Trophoblast cell (in vitro differentiated cells and primary cell): ENCODE results near the gene PKNOX1.
"Not testable (repeated sequence)": the region's sequence is repeated elsewhere in the genome, so short reads cannot be mapped to it uniquely, and the experiment has no call there.

Experiments used
- DNase-seq, 2 donors: peaks; one replicate each; pipeline ENCODE4 v3.0.0-alpha.2; 2016
- H2AFZ ChIP-seq: 2 replicates; pipeline ENCODE4 v1.6.1; 2013; ENCODE audit warnings: low read length, moderate library complexity, mild to moderate bottlenecking; ENCODE audit not compliant: insufficient read depth, poor library complexity
- H2AK5ac ChIP-seq: 2 replicates; pipeline ENCODE4 v1.6.1; 2013; ENCODE audit warnings: mild to moderate bottlenecking, low read length
- H2BK120ac ChIP-seq: 2 replicates; pipeline ENCODE4 v1.6.1; 2013; ENCODE audit warnings: low read length, mild to moderate bottlenecking, moderate library complexity; ENCODE audit not compliant: insufficient read depth, poor library complexity
- H2BK12ac ChIP-seq: 2 replicates; pipeline ENCODE4 v1.6.1; 2013; ENCODE audit warnings: mild to moderate bottlenecking, low read length, moderate library complexity
- H2BK5ac ChIP-seq: 2 replicates; pipeline ENCODE4 v1.6.1; 2013; ENCODE audit warnings: low read length, low read depth, moderate library complexity, mild to moderate bottlenecking; ENCODE audit not compliant: poor library complexity
- H3K14ac ChIP-seq: 2 replicates; pipeline ENCODE4 v1.6.1; 2013; ENCODE audit warnings: mild to moderate bottlenecking, low read length
- H3K18ac ChIP-seq: 2 replicates; pipeline ENCODE4 v1.6.1; 2013; ENCODE audit warnings: mild to moderate bottlenecking, low read length
- H3K23ac ChIP-seq: 2 replicates; pipeline ENCODE4 v1.6.1; 2013; ENCODE audit warnings: low read length
- H3K27ac ChIP-seq: 2 replicates; pipeline ENCODE4 v1.5.1; 2013; ENCODE audit warnings: low read depth, mild to moderate bottlenecking, inconsistent platforms, low read length, moderate library complexity
- H3K27me3 ChIP-seq: 2 replicates; pipeline ENCODE4 v1.6.1; 2013; ENCODE audit warnings: inconsistent platforms, mild to moderate bottlenecking, low read length, moderate library complexity; ENCODE audit not compliant: insufficient read depth
- H3K36me3 ChIP-seq, 2 experiments: 1 replicate in 1 of 2; 2 replicates in 1 of 2; pipeline ENCODE4 v1.6.1; 2013; ENCODE audit warnings: low read length in 2 of 2, mild to moderate bottlenecking in 2 of 2, moderate library complexity in 1 of 2; ENCODE audit not compliant: insufficient read depth in 2 of 2, control insufficient read depth in 1 of 2
- H3K4ac ChIP-seq: 2 replicates; pipeline ENCODE4 v1.6.1; 2013; ENCODE audit warnings: low read depth, mild to moderate bottlenecking, low read length, moderate library complexity
- H3K4me1 ChIP-seq, 2 experiments: 1 replicate in 1 of 2; 2 replicates in 1 of 2; pipeline ENCODE4 v1.6.1; 2013; ENCODE audit warnings: low read length in 2 of 2, mild to moderate bottlenecking in 2 of 2, moderate library complexity in 1 of 2; ENCODE audit not compliant: insufficient read depth in 2 of 2, control insufficient read depth in 1 of 2
- H3K4me2 ChIP-seq: 2 replicates; pipeline ENCODE4 v1.6.1; 2013; ENCODE audit warnings: inconsistent platforms, mild to moderate bottlenecking, low read length, moderate library complexity
- H3K4me3 ChIP-seq: 2 replicates; pipeline ENCODE4 v1.5.1; 2013; ENCODE audit warnings: mild to moderate bottlenecking, low read depth, low read length, inconsistent platforms
- H3K79me1 ChIP-seq: one replicate; pipeline ENCODE4 v1.6.1; 2013; ENCODE audit warnings: low read length
- H3K79me2 ChIP-seq: 2 replicates; pipeline ENCODE4 v1.6.1; 2013; ENCODE audit warnings: low read length, mild to moderate bottlenecking; ENCODE audit not compliant: control insufficient read depth, insufficient read depth, poor library complexity
- H3K9ac ChIP-seq: 2 replicates; pipeline ENCODE4 v1.6.1; 2013; ENCODE audit warnings: mild to moderate bottlenecking, low read length
- H3K9me3 ChIP-seq: 2 replicates; pipeline ENCODE4 v1.6.1; 2013; ENCODE audit warnings: low read depth, mild to moderate bottlenecking, control low read depth, inconsistent platforms, low read length; ENCODE audit not compliant: insufficient read depth
- H4K12ac ChIP-seq: 2 replicates; pipeline ENCODE4 v1.6.1; 2013; ENCODE audit warnings: low read depth, mild to moderate bottlenecking, low read length, moderate library complexity
- H4K8ac ChIP-seq: 2 replicates; pipeline ENCODE4 v1.6.1; 2013; ENCODE audit warnings: low read depth, mild to moderate bottlenecking, low read length, moderate library complexity
- H4K91ac ChIP-seq: one replicate; pipeline ENCODE4 v1.6.1; 2013; ENCODE audit warnings: low read depth, mild to moderate bottlenecking, low read length, moderate library complexity
- WGBS: extraction: QIAGEN DNeasy Blood & Tissue Kit; methylation state at CpG from one replicate; pipeline ENCODE4 v1.1.7; 2013; ENCODE audit warnings: missing lambda C conversion rate; ENCODE audit not compliant: insufficient read length, insufficient coverage; ENCODE audit errors: extremely low coverage; 5-methylcytosine and 5-hydroxymethylcytosine counted together

PKNOX1 gene

GRCh38 chr21:42938606-42938995 is 35.8 kb upstream of the PKNOX1 start:
- not testable (repeated sequence) for H3K4me3 ChIP-seq, H3K23ac ChIP-seq, H3K9ac ChIP-seq, H3K4me2 ChIP-seq, H4K12ac ChIP-seq, H2AFZ ChIP-seq, H3K9me3 ChIP-seq, DNase-seq, H3K27me3 ChIP-seq
- Histone ChIP-seq H3K4ac (peak overlapping the region; percentile 77), H3K18ac (peak overlapping the region; percentile 90), H4K91ac (peak overlapping the region; percentile 15), H3K79me1 (peaks cover 44% of the 10 kb centered on the region), H4K8ac (peak overlapping the region; percentile 37), H2BK120ac (peak overlapping the region; percentile 35), H3K36me3 (peaks cover 41 to 53% of the 10 kb centered on the region in 2 experiments), H2AK5ac (peak overlapping the region; percentile 23), H3K4me1 (peaks cover 38 to 45% of the 10 kb centered on the region in 2 experiments), H3K14ac (peak overlapping the region; percentile 41), H2BK12ac (peak overlapping the region; percentile 15), H3K79me2 (peaks cover 35% of the 10 kb centered on the region), H2BK5ac (peak overlapping the region; percentile 78), H3K27ac (peak overlapping the region; percentile 99)
- no CpG with 5 or more reads among the region's 6 CpGs for WGBS

- DNase-seq, result peak; percentile 94 to 98
- no peak overlapping the region for H3K9ac ChIP-seq
- H3K27ac ChIP-seq, result peak overlapping the region; percentile 99
- peaks cover 41 to 55% of the 10 kb centered on the region in 2 experiments for H3K36me3 ChIP-seq
- no peak overlapping the region for H2BK5ac ChIP-seq
- no peak overlapping the region for H3K23ac ChIP-seq
- no peak overlapping the region for H3K18ac ChIP-seq
- H4K12ac ChIP-seq, result no peak overlapping the region
- peak overlapping the region; percentile 5 for H3K4ac ChIP-seq
- H2AK5ac ChIP-seq, result no peak overlapping the region
- H3K79me1 ChIP-seq, result peaks cover 35% of the 10 kb centered on the region
- no peak overlapping the region for H3K4me3 ChIP-seq
- H3K14ac ChIP-seq, result no peak overlapping the region
- H4K8ac ChIP-seq, result no peak overlapping the region
- peaks cover 29% of the 10 kb centered on the region for H3K79me2 ChIP-seq
- no peak overlapping the region for H2BK12ac ChIP-seq
- no peaks in the 10 kb centered on the region for H3K9me3 ChIP-seq
- H4K91ac ChIP-seq, result peak overlapping the region; percentile 10
- H3K4me2 ChIP-seq, result no peak overlapping the region
- 100% methylated on average over 2 of the region's 16 CpGs for WGBS
- H3K27me3 ChIP-seq, result no peaks in the 10 kb centered on the region
- H3K4me1 ChIP-seq, result peaks cover 42 to 45% of the 10 kb centered on the region in 2 experiments
- no peak overlapping the region for H2AFZ ChIP-seq
- H2BK120ac ChIP-seq, result peak overlapping the region; percentile 3
Observed at GRCh38 chr21:42939582-42940413, 34.6 kb upstream of the PKNOX1 start.

- peak overlapping the region; percentile 55 for H3K27ac ChIP-seq
- H3K4me3 ChIP-seq, result no peak overlapping the region
- peaks cover 43 to 53% of the 10 kb centered on the region in 2 experiments for H3K36me3 ChIP-seq
Observed at GRCh38 chr21:42941696-42942085, 32.7 kb upstream of the PKNOX1 start.

GRCh38 chr21:42942244-42942643 is 32.1 kb upstream of the PKNOX1 start:
- peak overlapping the region; percentile 22 for H3K4ac ChIP-seq
- no peak overlapping the region for H4K12ac ChIP-seq
- H3K79me1 ChIP-seq, result peaks cover 23% of the 10 kb centered on the region
- H4K91ac ChIP-seq, result no peak overlapping the region
- no peak overlapping the region for H3K27ac ChIP-seq
- H2BK12ac ChIP-seq, result peak overlapping the region; percentile 54
- no peak overlapping the region for H3K9ac ChIP-seq
- H3K27me3 ChIP-seq, result no peaks in the 10 kb centered on the region
- H3K14ac ChIP-seq, result no peak overlapping the region
- no peak overlapping the region for H3K4me2 ChIP-seq
- H3K4me3 ChIP-seq, result no peak overlapping the region
- H2AK5ac ChIP-seq, result no peak overlapping the region
- peaks cover 43 to 53% of the 10 kb centered on the region in 2 experiments for H3K36me3 ChIP-seq
- no peak overlapping the region for H4K8ac ChIP-seq
- H3K23ac ChIP-seq, result no peak overlapping the region
- H2BK5ac ChIP-seq, result peak overlapping the region; percentile 69
- no peaks in the 10 kb centered on the region for H3K9me3 ChIP-seq
- H3K18ac ChIP-seq, result no peak overlapping the region
- peaks cover 42 to 57% of the 10 kb centered on the region in 2 experiments for H3K4me1 ChIP-seq
- no CpG with 5 or more reads among the region's 6 CpGs for WGBS
- peaks cover 33% of the 10 kb centered on the region for H3K79me2 ChIP-seq
- DNase-seq, result peak; percentile 51 to 71
- no peak overlapping the region for H2BK120ac ChIP-seq
- H2AFZ ChIP-seq, result no peak overlapping the region

More at GRCh38 chr21:42941696-42942085, 32.7 kb upstream of the PKNOX1 start:
- no peak overlapping the region for H2BK120ac ChIP-seq
- H3K4me2 ChIP-seq, result no peak overlapping the region
- peaks cover 24% of the 10 kb centered on the region for H3K79me1 ChIP-seq
- H4K12ac ChIP-seq, result no peak overlapping the region
- no peak overlapping the region for H2AK5ac ChIP-seq
- peak overlapping the region; percentile 15 for H2BK5ac ChIP-seq
- no peak overlapping the region for H4K8ac ChIP-seq
- peak overlapping the region; percentile 70 for H4K91ac ChIP-seq
- no CpG with 5 or more reads among the region's 6 CpGs for WGBS
- peaks cover 42 to 55% of the 10 kb centered on the region in 2 experiments for H3K4me1 ChIP-seq
- H3K27me3 ChIP-seq, result no peaks in the 10 kb centered on the region
- no peaks in the 10 kb centered on the region for H3K9me3 ChIP-seq
- peak overlapping the region; percentile 33 for H3K4ac ChIP-seq
- no peak overlapping the region for H3K14ac ChIP-seq
- H3K9ac ChIP-seq, result no peak overlapping the region
- peak overlapping the region; percentile 22 for H3K18ac ChIP-seq
- peak; percentile 88 to 92 for DNase-seq
- no peak overlapping the region for H2BK12ac ChIP-seq
- H3K79me2 ChIP-seq, result peaks cover 32% of the 10 kb centered on the region
- no peak overlapping the region for H2AFZ ChIP-seq
- no peak overlapping the region for H3K23ac ChIP-seq
